NCI-H82 treated with DMSO at 0.1 percent for 48 hours (cell line): ENCODE data around the gene IMP3.
"Not testable (repeated sequence)": the region's sequence is repeated elsewhere in the genome, so short reads cannot be mapped to it uniquely, and the experiment has no call there.

Experiments used
- DNase-seq: peaks from one replicate; lab custom pipeline; 2025; ENCODE audit not compliant: unreplicated experiment; lab: John Stamatoyannopoulos, UW

The IMP3 gene

DNA sequence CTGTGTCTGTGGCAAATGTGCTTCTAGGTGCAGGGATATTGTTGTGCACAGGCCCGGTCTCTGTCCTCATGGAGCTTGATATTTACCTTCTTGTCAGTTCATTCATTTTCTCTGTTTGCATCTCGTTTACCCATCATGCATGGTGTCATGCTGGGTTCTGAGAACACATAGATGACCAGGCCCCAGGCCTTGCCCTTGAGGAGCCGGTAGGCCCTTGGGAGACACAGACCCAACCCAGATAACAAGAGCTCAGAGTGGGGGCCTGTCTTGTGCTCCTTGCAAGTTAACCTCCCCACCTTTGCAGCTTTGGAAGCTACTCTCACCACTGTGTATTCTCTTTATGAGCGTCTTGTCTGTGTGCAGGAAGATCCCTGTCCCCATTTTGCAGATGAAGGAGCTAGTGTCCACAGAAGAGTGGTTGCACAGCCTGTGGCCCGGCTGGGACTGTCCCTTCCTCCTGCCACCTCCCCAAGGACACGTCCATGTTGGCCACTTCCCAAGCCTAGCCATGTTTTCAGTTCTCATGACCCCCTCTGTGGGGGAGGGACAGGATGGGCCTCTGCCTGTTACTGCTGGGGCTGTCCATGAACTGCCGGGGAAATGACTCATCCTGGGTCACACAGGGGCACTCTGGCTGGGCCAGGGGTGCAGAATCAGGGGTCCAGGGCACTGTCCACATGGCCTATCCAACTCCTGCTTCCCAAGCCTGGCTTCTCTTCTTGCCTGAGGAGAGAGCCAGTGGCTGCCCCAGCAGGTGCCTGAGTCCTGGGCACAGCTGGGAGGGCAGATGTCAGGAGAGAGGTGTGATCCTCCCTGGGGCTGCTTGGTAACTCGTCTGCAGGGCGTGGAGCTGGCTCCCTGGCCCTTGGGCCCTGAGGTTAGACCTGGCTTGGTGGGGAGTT is 11.1 kb upstream of the IMP3 start:
- no peak for DNase-seq

GRCh38 chr15:75649848-75650247 is 9.8 kb upstream of the IMP3 start:
- no peak for DNase-seq

- DNase-seq: no peak
Measured at GRCh38 chr15:75649045-75649761, 9.2 kb upstream of the IMP3 start.

DNA sequence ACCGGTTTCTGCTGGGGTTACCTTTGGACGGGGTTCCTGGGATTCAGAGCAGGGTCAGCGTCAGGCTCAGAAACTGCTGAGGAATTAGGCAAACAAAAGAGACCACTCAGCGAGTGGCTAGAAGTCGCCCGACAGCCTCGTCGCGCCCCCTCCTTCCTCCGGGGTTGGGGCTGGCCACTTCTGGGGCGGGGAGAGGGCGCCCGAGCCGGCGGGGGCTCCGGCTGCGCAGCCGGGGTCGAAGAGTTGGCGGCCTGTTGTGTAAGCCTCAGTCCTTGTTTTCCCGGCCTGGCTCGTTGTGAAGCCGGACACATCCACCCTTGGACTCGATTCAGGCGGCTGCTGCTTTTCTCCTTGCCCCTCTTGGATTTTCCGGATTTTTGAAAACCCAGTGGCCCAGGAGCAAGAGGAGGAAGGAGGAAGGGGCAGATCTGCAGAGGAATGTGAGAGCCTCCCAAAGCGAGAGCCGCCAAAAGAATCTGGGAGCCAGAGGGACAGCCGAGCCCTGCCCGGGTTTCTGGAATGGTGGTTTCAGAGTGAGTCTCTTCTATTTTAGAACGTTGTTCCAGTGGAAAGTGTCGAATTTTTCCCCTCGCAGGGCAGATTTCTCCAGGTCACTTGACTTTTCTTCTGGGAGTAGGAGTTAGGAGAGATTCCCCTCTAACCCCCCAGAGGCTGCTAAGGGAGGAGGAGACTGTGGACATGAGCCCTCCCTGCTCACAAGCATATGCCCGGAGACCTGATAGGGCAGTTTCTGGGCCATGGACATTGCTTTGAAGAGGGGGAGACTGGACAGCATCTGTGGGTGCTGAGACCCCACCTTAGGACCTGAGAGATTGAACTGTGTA is 8.4 kb upstream of the IMP3 start:
- DNase-seq: no peak

DNA sequence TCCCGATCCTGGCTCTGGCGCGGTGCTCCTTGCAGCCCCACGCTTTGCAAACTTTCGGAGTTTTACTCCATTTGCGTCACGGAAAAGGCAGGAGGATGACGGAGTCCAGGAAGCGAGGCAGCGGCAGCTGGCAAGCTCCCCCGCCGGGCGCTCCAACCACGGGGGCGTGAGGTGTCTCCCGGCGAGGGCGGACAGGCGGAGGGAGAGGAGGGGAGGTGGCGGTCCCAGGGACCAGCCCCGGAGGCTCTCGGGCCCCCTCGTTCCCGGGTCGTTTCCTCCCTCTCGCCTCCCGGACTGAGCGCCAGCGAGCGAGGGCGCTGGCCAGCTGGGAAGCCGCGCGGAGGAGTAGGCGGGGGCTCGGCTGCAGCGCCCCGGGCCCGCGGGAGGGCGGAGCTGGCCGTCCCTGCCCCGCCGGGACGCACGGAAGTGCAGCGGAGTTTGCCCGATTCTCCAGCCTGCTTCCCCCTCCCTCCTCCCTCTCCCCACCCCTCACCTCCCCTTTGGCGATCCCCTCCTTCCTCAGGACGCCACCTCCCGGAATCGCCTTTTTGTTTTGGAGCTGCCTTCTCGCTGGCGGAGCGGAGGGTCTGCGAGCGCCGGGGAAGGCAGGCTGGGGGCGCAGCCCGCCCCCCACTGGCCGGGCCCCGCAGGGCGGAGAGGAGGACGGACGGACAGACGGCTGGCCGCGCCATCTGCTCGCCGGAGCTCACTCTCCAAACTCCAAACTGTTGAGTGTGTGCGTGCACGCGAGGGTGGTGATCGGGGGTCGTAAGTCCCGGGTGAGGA is 7.5 kb upstream of the IMP3 start, which contains the start of gene SNX33:
Gene SNX33, plus strand, starts transcription at position 543 of the 786 bp plus-strand sequence. CDS start 1,191 bp downstream, outside the sequence.
- peak; percentile 55 for DNase-seq

- DNase-seq: no peak
Measured at GRCh38 chr15:75646944-75647364, 6.9 kb upstream of the IMP3 start.

DNA sequence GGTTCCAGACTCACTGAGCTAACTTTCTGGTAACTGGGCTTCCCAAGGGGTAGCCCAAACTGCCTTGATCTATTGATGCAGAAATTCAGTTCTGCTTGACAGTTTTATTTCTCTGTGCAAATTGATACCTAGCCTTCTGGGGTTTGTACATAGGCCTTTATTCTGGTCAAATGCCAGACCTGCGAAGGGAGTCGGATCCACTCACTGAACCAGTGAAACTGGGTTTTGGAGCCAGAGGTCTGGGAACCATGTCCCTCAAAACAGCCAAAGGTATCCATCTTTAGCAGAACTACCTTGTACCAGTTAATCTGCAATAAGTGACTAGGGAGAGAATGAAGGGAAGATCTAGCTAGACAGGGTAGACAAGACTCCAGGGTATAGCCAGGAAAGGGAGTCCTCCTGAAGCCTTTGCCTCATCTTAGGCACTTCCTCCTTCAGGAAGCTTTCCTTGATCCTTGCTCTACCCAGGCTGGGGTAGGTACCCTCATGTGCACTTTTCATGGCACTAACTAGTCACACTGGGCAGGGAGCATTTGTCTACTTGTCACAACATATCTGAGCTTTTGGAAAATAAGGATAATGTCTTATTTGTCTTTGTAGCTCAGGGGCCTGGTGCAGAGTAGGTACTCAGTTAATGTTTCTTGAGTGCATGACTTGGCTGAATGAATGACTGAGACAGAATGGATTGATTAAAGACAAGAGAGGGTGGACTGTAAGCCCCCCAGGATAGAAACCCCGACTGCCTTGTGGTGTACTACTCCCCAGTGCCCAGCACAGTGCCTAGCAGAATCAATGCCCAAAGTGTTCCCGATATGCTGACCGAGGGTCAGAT is 6.3 kb upstream of the IMP3 start:
- DNase-seq: no peak

- no peak for DNase-seq
Measured at GRCh38 chr15:75644376-75644775, 4.4 kb upstream of the IMP3 start.

DNA sequence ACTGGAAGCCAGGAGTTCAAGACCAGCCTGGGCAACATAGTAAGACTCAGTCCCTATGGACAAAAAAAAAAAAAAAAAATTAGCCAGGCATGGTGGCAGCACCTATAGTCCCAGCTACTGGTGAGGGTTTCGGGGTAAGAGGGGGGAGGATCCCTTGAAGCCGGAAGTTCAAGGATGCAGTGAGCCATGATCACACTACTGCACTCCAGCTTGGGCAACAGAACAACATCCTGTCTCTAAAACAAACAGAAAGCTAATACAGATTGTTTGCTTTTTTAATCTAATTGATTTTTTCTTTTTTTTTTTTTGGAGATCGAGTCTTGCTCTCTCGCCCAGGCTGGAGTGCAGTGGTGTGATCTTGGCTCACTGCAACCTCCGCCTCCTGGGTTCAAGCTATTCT is 1.6 kb upstream of the IMP3 start:
- DNase-seq: no peak

DNA sequence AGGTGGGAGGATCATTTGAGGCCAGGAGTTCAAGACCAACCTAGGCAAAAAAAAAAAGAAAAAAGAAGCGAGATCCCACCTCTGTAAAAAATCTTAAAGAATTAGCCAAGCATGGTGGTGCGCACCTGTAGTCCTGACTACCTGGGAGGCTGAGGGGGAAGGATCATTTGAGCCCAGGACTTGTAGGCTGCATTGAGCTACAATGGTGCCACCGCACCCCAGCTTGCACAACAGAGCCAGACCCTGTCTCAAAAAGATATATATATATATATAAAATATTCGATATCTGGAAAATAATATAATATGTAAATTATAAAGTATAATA is 1.1 kb upstream of the IMP3 start:
- DNase-seq: no peak

DNA sequence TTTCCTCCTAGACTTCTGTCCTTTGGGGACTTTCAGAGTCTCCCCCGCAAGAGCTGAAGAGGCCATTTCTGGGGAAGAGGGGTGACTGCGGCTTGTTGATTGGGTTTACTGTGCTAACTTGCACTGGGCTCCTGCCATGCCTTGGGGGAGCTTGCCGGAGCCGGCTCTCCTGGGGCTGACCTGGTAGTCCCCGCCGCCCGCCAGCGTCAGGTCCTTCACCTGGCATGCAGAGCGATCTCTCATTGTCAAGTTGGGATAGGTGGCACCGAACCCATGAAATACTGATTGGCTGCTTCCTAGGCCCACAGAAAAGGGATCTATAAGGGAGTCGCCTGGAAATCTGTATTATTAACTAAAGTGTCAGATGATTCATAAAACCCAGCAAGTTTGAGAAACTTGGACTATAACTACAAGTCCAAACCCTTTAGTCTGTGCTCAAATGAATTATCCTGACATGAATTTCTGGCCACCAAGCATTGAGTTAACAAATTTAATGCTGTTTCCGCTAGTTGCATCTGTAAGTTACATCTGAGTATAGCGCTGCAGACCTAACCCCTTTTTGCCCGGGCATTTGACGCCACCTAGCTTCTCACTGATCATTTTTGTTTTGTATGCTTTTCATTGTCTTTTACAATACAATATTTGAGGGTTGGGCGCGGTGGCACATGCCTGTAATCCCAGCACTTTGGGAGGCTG is 607 bp upstream of the IMP3 start:
- peak; percentile 34 for DNase-seq

DNA sequence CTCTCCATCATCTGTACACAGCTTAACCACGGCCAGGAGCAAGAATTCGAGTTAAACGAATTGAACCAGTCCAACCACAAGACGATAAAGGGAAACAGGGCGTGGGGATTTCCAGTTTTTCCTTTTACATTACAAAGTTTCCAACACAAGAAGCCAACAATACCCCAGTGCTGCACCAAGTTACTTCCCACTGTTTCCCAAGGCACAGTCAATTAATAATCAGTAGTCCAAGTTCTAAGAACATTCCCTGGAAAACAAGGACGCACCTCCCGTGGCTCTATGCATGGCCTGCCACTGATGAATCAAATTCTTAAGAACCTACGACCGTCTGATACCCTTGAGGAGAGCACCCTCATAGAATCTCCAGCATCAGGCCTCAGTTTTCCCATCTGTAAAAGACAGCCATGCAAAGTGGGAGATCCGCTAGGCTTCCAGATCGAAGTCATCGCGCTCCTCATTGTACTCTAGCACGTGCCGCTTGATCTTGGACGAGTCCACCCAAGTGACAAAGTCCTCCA is 774 bp downstream of the IMP3 start:
- no peak for DNase-seq

DNA sequence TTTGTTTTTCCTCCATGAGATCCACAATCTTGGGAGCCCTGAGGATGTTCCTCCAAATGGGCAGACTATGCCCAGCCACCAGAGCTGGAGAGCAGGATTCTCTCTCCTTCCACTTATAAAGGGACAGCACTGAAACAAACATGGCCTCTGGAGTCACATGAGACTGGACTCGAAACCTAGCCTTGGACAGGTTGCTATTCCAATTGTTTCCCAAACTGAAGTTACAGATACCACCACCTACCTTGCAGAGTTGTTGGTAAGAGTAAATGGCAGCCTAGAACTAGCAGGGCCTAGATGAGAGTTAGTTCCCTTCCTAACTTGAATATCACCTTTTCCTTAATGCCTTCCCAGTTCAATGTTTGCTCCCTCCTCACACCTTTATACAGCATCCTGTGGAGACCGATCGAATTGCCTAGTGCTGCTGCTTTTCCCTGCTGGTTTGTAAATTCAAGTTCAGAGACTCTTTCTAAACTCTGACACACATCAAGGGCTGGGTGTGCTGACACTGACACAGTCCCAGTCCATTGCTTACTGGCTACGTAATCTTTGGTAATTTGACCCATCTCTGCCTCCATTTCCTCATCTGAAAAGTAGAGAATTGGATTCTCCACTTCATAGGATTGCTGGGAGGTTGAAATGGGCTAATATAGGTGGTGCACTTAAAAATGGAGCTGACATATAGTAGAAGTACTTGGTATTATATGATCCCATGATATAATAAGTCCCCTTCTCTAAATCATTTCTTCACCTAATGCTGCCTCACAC is 2.6 kb downstream of the IMP3 start:
- DNase-seq: no peak

- no peak for DNase-seq
Measured at GRCh38 chr15:75636026-75636425, 4.0 kb downstream of the IMP3 start.

GRCh38 chr15:75633922-75634321 is 6.1 kb downstream of the IMP3 start:
- DNase-seq: not testable (repeated sequence)

DNA sequence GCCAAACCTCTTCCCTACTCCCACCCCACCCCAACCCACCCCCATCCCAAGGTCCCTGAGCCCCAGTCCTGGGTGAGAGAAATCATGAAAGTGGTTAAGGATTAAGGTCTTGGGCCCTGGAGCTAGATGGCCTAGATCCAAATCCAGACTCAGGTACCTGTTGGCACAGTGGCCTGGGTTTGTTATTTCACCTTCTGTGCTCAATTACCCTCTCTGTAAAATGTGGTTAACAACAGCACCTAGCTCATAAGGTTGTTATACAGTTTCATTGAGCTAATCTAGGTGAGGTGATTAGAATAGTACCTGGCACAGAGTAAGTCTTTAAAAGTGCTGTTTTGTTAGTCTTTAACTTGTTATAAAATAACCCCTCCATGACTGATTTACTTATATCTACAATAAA is 8.1 kb downstream of the IMP3 start:
- DNase-seq: no peak

GRCh38 chr15:75625542-75626347 is 14.3 kb downstream of the IMP3 start, which contains the start of gene SNUPN:
Gene SNUPN, minus strand, starts transcription at chr15:75625725. Its CDS starts 4,674 bp downstream, at chr15:75621051.
- peak; percentile 75 for DNase-seq
